ENCODE results near the gene MTREX. TPM values are rescaled to one million over a fixed set of nuclear protein-coding genes. Genes with fewer than 3 reads are reported as not detected.

The MTREX gene
- polyA plus RNA-seq, 4 donors: 21.1 to 58.1 (median 37.4) TPM

- Histone ChIP-seq H3K9me3 (ENCODE audit: control insufficient read depth in 2 of 2, insufficient read depth in 1 of 2, low read depth in 1 of 2, low read length in 1 of 2) (no peaks in the 10 kb centered on the region), H3K36me3 (ENCODE audit: control insufficient read depth in 3 of 3, insufficient read depth in 2 of 3, low read depth in 1 of 3, low read length in 3 of 3) (peaks cover 0 to 15% (median 10%) of the 10 kb centered on the region in 3 donors), H3K27ac (ENCODE audit: low read depth in 1 of 3, low read length in 2 of 3) (no peak overlapping the region), H3K4me3 (ENCODE audit: low read depth in 1 of 3, low read length in 3 of 3) (no peak overlapping the region), H3K27me3 (ENCODE audit: control insufficient read depth in 3 of 3, insufficient read depth in 3 of 3, low read length in 3 of 3) (no peaks in the 10 kb centered on the region), H3K4me1 (ENCODE audit: control insufficient read depth in 3 of 3, insufficient read depth in 2 of 3, low read depth in 1 of 3, low read length in 2 of 3) (peaks cover 0 to 5% (median 4%) of the 10 kb centered on the region in 3 donors)
- WGBS, 3 donors: 74 to 92% (median 84%) methylated on average over 3 of the region's 3 CpGs
- no peak for DNase-seq
- FAIRE-seq: no peak
Observed at GRCh38 chr5:55410845-55411244, 103.1 kb downstream of the MTREX start.

- FAIRE-seq (no peak), DNase-seq (no peak)
- Histone ChIP-seq H3K4me3 (ENCODE audit: low read depth in 1 of 3, low read length in 3 of 3) (no peak overlapping the region), H3K27me3 (ENCODE audit: control insufficient read depth in 3 of 3, insufficient read depth in 3 of 3, low read length in 3 of 3) (no peaks in the 10 kb centered on the region), H3K4me1 (ENCODE audit: control insufficient read depth in 3 of 3, insufficient read depth in 2 of 3, low read depth in 1 of 3, low read length in 2 of 3) (peaks cover 0 to 5% (median 4%) of the 10 kb centered on the region in 3 donors), H3K36me3 (ENCODE audit: control insufficient read depth in 3 of 3, insufficient read depth in 2 of 3, low read depth in 1 of 3, low read length in 3 of 3) (peaks cover 0 to 12% (median 11%) of the 10 kb centered on the region in 3 donors), H3K27ac (ENCODE audit: low read depth in 1 of 3, low read length in 2 of 3) (no peak overlapping the region), H3K9me3 (ENCODE audit: control insufficient read depth in 2 of 2, insufficient read depth in 1 of 2, low read depth in 1 of 2, low read length in 1 of 2) (no peaks in the 10 kb centered on the region)
- WGBS, 3 donors: 93 to 94% (median 94%) methylated on average over 1 of the region's 1 CpG
Observed at GRCh38 chr5:55411876-55412275, 104.1 kb downstream of the MTREX start.

- no peak overlapping the region for H3K4me3 ChIP-seq (ENCODE audit: low read depth in 1 of 3, low read length in 3 of 3)
- no peaks in the 10 kb centered on the region for H3K27me3 ChIP-seq (ENCODE audit: control insufficient read depth in 3 of 3, insufficient read depth in 3 of 3, low read length in 3 of 3)
- no peaks in the 10 kb centered on the region for H3K4me1 ChIP-seq (ENCODE audit: control insufficient read depth in 3 of 3, insufficient read depth in 2 of 3, low read depth in 1 of 3, low read length in 2 of 3)
- no peak for DNase-seq
- no peaks in the 10 kb centered on the region for H3K9me3 ChIP-seq (ENCODE audit: control insufficient read depth in 2 of 2, insufficient read depth in 1 of 2, low read depth in 1 of 2, low read length in 1 of 2)
- no peak for FAIRE-seq
- H3K27ac ChIP-seq (ENCODE audit: low read depth in 1 of 3, low read length in 2 of 3): no peak overlapping the region
- WGBS, 3 donors: 84 to 92% (median 88%) methylated on average over 2 of the region's 2 CpGs
- peaks cover 0 to 9% (median 8%) of the 10 kb centered on the region in 3 donors for H3K36me3 ChIP-seq (ENCODE audit: control insufficient read depth in 3 of 3, insufficient read depth in 2 of 3, low read depth in 1 of 3, low read length in 3 of 3)
Observed at GRCh38 chr5:55413644-55414043, 105.9 kb downstream of the MTREX start.

- Histone ChIP-seq H3K9me3 (ENCODE audit: control insufficient read depth in 2 of 2, insufficient read depth in 1 of 2, low read depth in 1 of 2, low read length in 1 of 2) (no peaks in the 10 kb centered on the region), H3K4me3 (ENCODE audit: low read depth in 1 of 3, low read length in 3 of 3) (no peak overlapping the region), H3K27me3 (ENCODE audit: control insufficient read depth in 3 of 3, insufficient read depth in 3 of 3, low read length in 3 of 3) (no peaks in the 10 kb centered on the region), H3K27ac (ENCODE audit: low read depth in 1 of 3, low read length in 2 of 3) (no peak overlapping the region), H3K36me3 (ENCODE audit: control insufficient read depth in 3 of 3, insufficient read depth in 2 of 3, low read depth in 1 of 3, low read length in 3 of 3) (peaks cover 0 to 9% (median 7%) of the 10 kb centered on the region in 3 donors), H3K4me1 (ENCODE audit: control insufficient read depth in 3 of 3, insufficient read depth in 2 of 3, low read depth in 1 of 3, low read length in 2 of 3) (peaks cover 0 to 1% (median 0%) of the 10 kb centered on the region in 3 donors)
- DNase-seq (no peak), FAIRE-seq (no peak)
Observed at GRCh38 chr5:55415071-55415470, 107.3 kb downstream of the MTREX start.

- H3K27me3 ChIP-seq (ENCODE audit: control insufficient read depth in 3 of 3, insufficient read depth in 3 of 3, low read length in 3 of 3): no peaks in the 10 kb centered on the region
- FAIRE-seq (no peak), DNase-seq (no peak)
- peaks cover 0 to 2% (median 0%) of the 10 kb centered on the region in 3 donors for H3K4me1 ChIP-seq (ENCODE audit: control insufficient read depth in 3 of 3, insufficient read depth in 2 of 3, low read depth in 1 of 3, low read length in 2 of 3)
- H3K27ac ChIP-seq (ENCODE audit: low read depth in 1 of 3, low read length in 2 of 3): no peak overlapping the region
- H3K9me3 ChIP-seq (ENCODE audit: control insufficient read depth in 2 of 2, insufficient read depth in 1 of 2, low read depth in 1 of 2, low read length in 1 of 2): no peaks in the 10 kb centered on the region
- peaks cover 0 to 9% (median 7%) of the 10 kb centered on the region in 3 donors for H3K36me3 ChIP-seq (ENCODE audit: control insufficient read depth in 3 of 3, insufficient read depth in 2 of 3, low read depth in 1 of 3, low read length in 3 of 3)
- H3K4me3 ChIP-seq (ENCODE audit: low read depth in 1 of 3, low read length in 3 of 3): no peak overlapping the region
Observed at GRCh38 chr5:55416306-55416705, 108.5 kb downstream of the MTREX start.

- H3K36me3 ChIP-seq (ENCODE audit: control insufficient read depth in 3 of 3, insufficient read depth in 2 of 3, low read depth in 1 of 3, low read length in 3 of 3): peaks cover 8 to 20% (median 11%) of the 10 kb centered on the region in 3 donors
- peaks cover 0 to 2% (median 0%) of the 10 kb centered on the region in 3 donors for H3K4me1 ChIP-seq (ENCODE audit: control insufficient read depth in 3 of 3, insufficient read depth in 2 of 3, low read depth in 1 of 3, low read length in 2 of 3)
- H3K27ac ChIP-seq (ENCODE audit: low read depth in 1 of 3, low read length in 2 of 3): peak overlapping the region in 1 of 3 donors; percentile 9
- no peaks in the 10 kb centered on the region for H3K27me3 ChIP-seq (ENCODE audit: control insufficient read depth in 3 of 3, insufficient read depth in 3 of 3, low read length in 3 of 3)
- FAIRE-seq (no peak), DNase-seq (peak in 1 of 2 donors; percentile 15)
- H3K9me3 ChIP-seq (ENCODE audit: control insufficient read depth in 2 of 2, insufficient read depth in 1 of 2, low read depth in 1 of 2, low read length in 1 of 2): no peaks in the 10 kb centered on the region
- no peak overlapping the region for H3K4me3 ChIP-seq (ENCODE audit: low read depth in 1 of 3, low read length in 3 of 3)
Observed at GRCh38 chr5:55418994-55419968, 111.5 kb downstream of the MTREX start.

- H3K9me3 ChIP-seq (ENCODE audit: control insufficient read depth in 2 of 2, insufficient read depth in 1 of 2, low read depth in 1 of 2, low read length in 1 of 2): no peaks in the 10 kb centered on the region
- DNase-seq (no peak), FAIRE-seq (no peak)
- 67 to 84% (median 76%) methylated on average over 4 of the region's 4 CpGs for WGBS, 3 donors
- H3K36me3 ChIP-seq (ENCODE audit: control insufficient read depth in 3 of 3, insufficient read depth in 2 of 3, low read depth in 1 of 3, low read length in 3 of 3): peaks cover 9 to 19% (median 12%) of the 10 kb centered on the region in 3 donors
- H3K27ac ChIP-seq (ENCODE audit: low read depth in 1 of 3, low read length in 2 of 3): peak overlapping the region in 2 of 3 donors; percentile 32 to 41
- H3K4me1 ChIP-seq (ENCODE audit: control insufficient read depth in 3 of 3, insufficient read depth in 2 of 3, low read depth in 1 of 3, low read length in 2 of 3): peaks cover 0 to 2% (median 0%) of the 10 kb centered on the region in 3 donors
- H3K4me3 ChIP-seq (ENCODE audit: low read depth in 1 of 3, low read length in 3 of 3): no peak overlapping the region
- no peaks in the 10 kb centered on the region for H3K27me3 ChIP-seq (ENCODE audit: control insufficient read depth in 3 of 3, insufficient read depth in 3 of 3, low read length in 3 of 3)
Observed at GRCh38 chr5:55421074-55421529, 113.3 kb downstream of the MTREX start.

GRCh38 chr5:55426455-55426854 lies 118.7 kb downstream of the MTREX start:
- peaks cover 0 to 13% of the 10 kb centered on the region in 2 donors for H3K9me3 ChIP-seq (ENCODE audit: control insufficient read depth in 2 of 2, insufficient read depth in 1 of 2, low read depth in 1 of 2, low read length in 1 of 2)
- H3K27me3 ChIP-seq (ENCODE audit: control insufficient read depth in 3 of 3, insufficient read depth in 3 of 3, low read length in 3 of 3): no peaks in the 10 kb centered on the region
- WGBS, 3 donors: 98 to 100% (median 100%) methylated on average over 4 of the region's 4 CpGs
- FAIRE-seq (no peak), DNase-seq (no peak)
- H3K4me3 ChIP-seq (ENCODE audit: low read depth in 1 of 3, low read length in 3 of 3): no peak overlapping the region
- H3K27ac ChIP-seq (ENCODE audit: low read depth in 1 of 3, low read length in 2 of 3): no peak overlapping the region
- peaks cover 9 to 39% (median 14%) of the 10 kb centered on the region in 3 donors for H3K36me3 ChIP-seq (ENCODE audit: control insufficient read depth in 3 of 3, insufficient read depth in 2 of 3, low read depth in 1 of 3, low read length in 3 of 3)
- peaks cover 12 to 19% (median 15%) of the 10 kb centered on the region in 3 donors for H3K4me1 ChIP-seq (ENCODE audit: control insufficient read depth in 3 of 3, insufficient read depth in 2 of 3, low read depth in 1 of 3, low read length in 2 of 3)
